B cell (primary cell): ENCODE results near the gene NBEA.

ENCODE experiments used
- EZH2 ChIP-seq: IDR thresholded peaks from 2 replicates; pipeline ENCODE4 v1.6.1; 2012; ENCODE audit warnings: borderline replicate concordance, low read depth, mild to moderate bottlenecking, moderate library complexity, low read length; ENCODE audit not compliant: insufficient read depth, poor library complexity, severe bottlenecking
- TF ChIP-seq, protein P1 (sequence below): fragments of 200-600 bp; IDR thresholded peaks from one replicate; pipeline ENCODE4 v1.8.0; 2022; ENCODE audit warnings: antibody characterized with exemption, mild to moderate bottlenecking

DNA sequence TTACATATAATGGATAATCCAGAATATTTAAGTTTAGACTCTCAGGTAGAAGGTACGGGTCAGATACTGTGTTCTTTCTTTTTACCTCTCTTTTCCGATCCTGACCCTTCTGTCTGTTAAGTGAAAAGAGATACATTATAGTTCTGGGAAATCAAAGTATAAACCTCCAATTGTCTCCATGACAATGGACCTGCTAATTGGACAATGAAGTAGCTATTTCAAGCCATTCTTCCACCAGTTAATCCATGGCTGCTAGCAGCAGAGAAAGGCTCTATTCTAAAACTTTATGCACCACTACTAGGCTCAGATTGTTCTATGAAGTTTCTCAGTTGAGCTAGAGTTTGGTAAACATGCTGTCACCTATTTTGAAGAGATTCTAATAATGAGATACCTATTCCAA is 8.3 kb upstream of the NBEA start:
- TF ChIP-seq EZH2: no peak
- TF ChIP-seq, protein P1, sequence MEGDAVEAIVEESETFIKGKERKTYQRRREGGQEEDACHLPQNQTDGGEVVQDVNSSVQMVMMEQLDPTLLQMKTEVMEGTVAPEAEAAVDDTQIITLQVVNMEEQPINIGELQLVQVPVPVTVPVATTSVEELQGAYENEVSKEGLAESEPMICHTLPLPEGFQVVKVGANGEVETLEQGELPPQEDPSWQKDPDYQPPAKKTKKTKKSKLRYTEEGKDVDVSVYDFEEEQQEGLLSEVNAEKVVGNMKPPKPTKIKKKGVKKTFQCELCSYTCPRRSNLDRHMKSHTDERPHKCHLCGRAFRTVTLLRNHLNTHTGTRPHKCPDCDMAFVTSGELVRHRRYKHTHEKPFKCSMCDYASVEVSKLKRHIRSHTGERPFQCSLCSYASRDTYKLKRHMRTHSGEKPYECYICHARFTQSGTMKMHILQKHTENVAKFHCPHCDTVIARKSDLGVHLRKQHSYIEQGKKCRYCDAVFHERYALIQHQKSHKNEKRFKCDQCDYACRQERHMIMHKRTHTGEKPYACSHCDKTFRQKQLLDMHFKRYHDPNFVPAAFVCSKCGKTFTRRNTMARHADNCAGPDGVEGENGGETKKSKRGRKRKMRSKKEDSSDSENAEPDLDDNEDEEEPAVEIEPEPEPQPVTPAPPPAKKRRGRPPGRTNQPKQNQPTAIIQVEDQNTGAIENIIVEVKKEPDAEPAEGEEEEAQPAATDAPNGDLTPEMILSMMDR: no peak
